MM.1S (cell line): ENCODE results near the gene VEGFB.
A peak's percentile ranks its signal among the peaks of the same experiment; 100 is the strongest.

ENCODE experiments used
- DNase-seq: peaks from one replicate; pipeline ENCODE4 v3.0.0-alpha.2; 2015
- H2AFZ ChIP-seq: fragments of 300-600 bp; sonication (generic); 2 replicates; pipeline ENCODE4 v1.6.0; 2016; ENCODE audit warnings: antibody characterized with exemption, low read length
- H3F3A ChIP-seq: fragments of 300-600 bp; sonication (generic); 2 replicates; pipeline ENCODE4 v1.6.1; 2016; ENCODE audit warnings: mild to moderate bottlenecking, antibody characterized with exemption, low read length, moderate library complexity, mixed read lengths; ENCODE audit not compliant: insufficient read depth
- H3K27ac ChIP-seq: fragments of 300-600 bp; sonication (generic); 2 replicates; pipeline ENCODE4 v1.5.1; 2016; ENCODE audit warnings: mild to moderate bottlenecking, low read length
- H3K27me3 ChIP-seq: fragments of 300-600 bp; sonication (generic); replicated peaks from 2 replicates; pipeline ENCODE4 v1.6.0; 2016; ENCODE audit warnings: low read length; ENCODE audit not compliant: insufficient read depth
- H3K36me3 ChIP-seq: fragments of 300-600 bp; sonication (generic); replicated peaks from 2 replicates; pipeline ENCODE4 v1.6.1; 2016; ENCODE audit warnings: mild to moderate bottlenecking, low read length, mixed read lengths; ENCODE audit not compliant: insufficient read depth
- H3K4me1 ChIP-seq: fragments of 300-600 bp; sonication (generic); 2 replicates; pipeline ENCODE4 v1.6.1; 2016; ENCODE audit warnings: low read length, mixed read lengths
- H3K4me2 ChIP-seq: fragments of 300-600 bp; sonication (generic); 2 replicates; pipeline ENCODE4 v1.6.0; 2016; ENCODE audit warnings: low read depth, low read length
- H3K4me3 ChIP-seq: fragments of 300-600 bp; sonication (generic); 2 replicates; pipeline ENCODE4 v1.5.1; 2016; ENCODE audit warnings: low read length, mixed read lengths
- H3K79me2 ChIP-seq: fragments of 300-600 bp; sonication (generic); 2 replicates; pipeline ENCODE4 v1.6.1; 2016; ENCODE audit warnings: mixed run types, low read length, mixed read lengths
- H3K9ac ChIP-seq: fragments of 300-600 bp; sonication (generic); 2 replicates; pipeline ENCODE4 v1.6.1; 2016; ENCODE audit warnings: low read length, mixed read lengths
- H3K9me2 ChIP-seq: fragments of 300-600 bp; sonication (generic); replicated peaks from 2 replicates; pipeline ENCODE4 v1.6.1; 2016; ENCODE audit warnings: mild to moderate bottlenecking, low read length, mixed read lengths; ENCODE audit not compliant: insufficient read depth
- H3K9me3 ChIP-seq: fragments of 300-600 bp; sonication (generic); replicated peaks from 2 replicates; pipeline ENCODE4 v1.6.1; 2016; ENCODE audit warnings: mild to moderate bottlenecking, low read length, mixed read lengths; ENCODE audit not compliant: insufficient read depth
- H4K20me1 ChIP-seq: fragments of 300-600 bp; sonication (generic); 2 replicates; pipeline ENCODE4 v1.6.1; 2016; ENCODE audit warnings: mild to moderate bottlenecking, low read length, moderate library complexity, mixed read lengths; ENCODE audit not compliant: insufficient read depth
- CTCF ChIP-seq: fragments of 300-600 bp; sonication (generic); IDR thresholded peaks from 2 replicates; pipeline ENCODE4 v1.5.1; 2016; ENCODE audit warnings: antibody characterized with exemption, low read length, mixed read lengths
- EZH2 ChIP-seq: fragments of 300-600 bp; sonication (generic); optimal IDR thresholded peaks from 2 replicates; pipeline ENCODE3; 2017; ENCODE audit warnings: low read depth, mild to moderate bottlenecking, antibody characterized with exemption, low read length, mixed read lengths
- EZH2phosphoT487 ChIP-seq: fragments of 300-600 bp; sonication (generic); IDR thresholded peaks from 2 replicates; pipeline ENCODE4 v1.6.1; 2018; ENCODE audit warnings: antibody characterized with exemption, low read length

Gene VEGFB

DNA sequence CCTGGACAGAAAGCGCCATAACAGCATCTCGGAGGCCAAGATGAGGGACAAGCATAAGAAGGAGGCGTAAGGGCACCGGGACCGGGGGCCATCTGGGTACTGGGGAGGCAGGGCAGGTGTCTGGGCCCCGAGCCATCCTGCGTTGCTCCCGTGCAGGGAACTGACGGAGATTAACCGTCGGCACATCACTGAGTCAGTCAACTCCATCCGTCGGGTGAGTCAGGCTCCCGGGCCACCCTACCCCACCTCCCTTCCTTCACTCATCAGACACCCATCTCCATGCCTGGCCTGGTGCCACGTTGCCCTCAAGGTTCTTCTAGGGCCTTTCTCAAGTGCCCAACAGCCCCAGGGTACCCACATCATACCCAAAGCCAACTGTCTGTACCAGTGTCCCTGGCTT lies 32.0 kb downstream of the VEGFB start:
- H3K36me3 ChIP-seq, result no peaks in the 10 kb centered on the region

DNA sequence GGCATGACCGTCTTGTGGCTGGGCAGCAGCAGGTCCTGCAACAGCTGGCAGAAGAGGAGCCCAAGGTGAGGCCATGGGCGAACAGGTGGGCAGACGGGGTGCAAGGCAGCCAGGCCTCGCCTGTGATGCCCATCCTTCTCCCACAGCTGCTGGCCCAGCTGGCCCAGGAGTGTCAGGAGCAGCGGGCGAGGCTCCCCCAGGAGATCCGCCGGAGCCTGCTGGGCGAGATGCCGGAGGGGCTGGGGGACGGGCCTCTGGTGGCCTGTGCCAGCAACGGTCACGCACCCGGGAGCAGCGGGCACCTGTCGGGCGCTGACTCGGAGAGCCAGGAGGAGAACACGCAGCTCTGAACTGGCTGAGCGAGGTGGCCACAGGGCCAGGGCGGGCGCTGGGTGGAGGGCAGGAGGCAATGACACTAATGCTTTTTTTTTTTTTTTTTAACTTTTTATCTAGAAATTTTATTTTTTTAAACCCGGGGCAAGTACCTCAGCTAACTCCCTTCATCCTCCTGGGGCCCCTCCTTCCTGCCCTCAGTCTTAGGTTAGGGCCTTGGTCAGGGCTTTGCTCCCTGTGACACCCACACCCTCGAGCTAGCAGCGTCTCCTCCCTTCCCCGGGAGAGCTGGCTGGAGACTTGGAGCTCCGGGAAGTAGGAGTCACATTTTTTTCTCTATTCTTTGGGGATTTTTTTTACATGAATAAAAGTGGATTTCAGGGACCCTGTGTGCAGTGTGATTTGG lies 33.0 kb downstream of the VEGFB start:
- H3F3A ChIP-seq, result peaks cover 23% of the 10 kb centered on the region
- peaks cover 7% of the 10 kb centered on the region; the same call in 1 of the 2 replicates for H3K79me2 ChIP-seq
- H3K4me2 ChIP-seq, result no peak overlapping the region
- no peak overlapping the region for H3K4me3 ChIP-seq
- H3K27ac ChIP-seq, result no peak overlapping the region
- no peak overlapping the region for H2AFZ ChIP-seq
- H3K9ac ChIP-seq, result no peak overlapping the region
- TF ChIP-seq CTCF (no peak), EZH2phosphoT487 (no peak), EZH2 (no peak)
- DNase-seq, result no peak
- H3K9me2 ChIP-seq, result no peaks in the 10 kb centered on the region
- no peaks in the 10 kb centered on the region for H3K36me3 ChIP-seq
- no peaks in the 10 kb centered on the region for H4K20me1 ChIP-seq
- no peaks in the 10 kb centered on the region for H3K27me3 ChIP-seq
- no peaks in the 10 kb centered on the region for H3K9me3 ChIP-seq
- H3K4me1 ChIP-seq, result 0 out of 2 replicates have a peak, but pooled peaks cover 5% of the 10 kb centered on the region

More for the DNA sequence above, 32.0 kb downstream of the VEGFB start:
- no peak overlapping the region for H3K27ac ChIP-seq
- H4K20me1 ChIP-seq, result no peaks in the 10 kb centered on the region
- H3K4me2 ChIP-seq, result no peak overlapping the region
- H3K9me2 ChIP-seq, result no peaks in the 10 kb centered on the region
- peaks cover under 1% of the 10 kb centered on the region; the same call in 1 of the 2 replicates for H3K79me2 ChIP-seq
- H2AFZ ChIP-seq, result no peak overlapping the region
- no peak for TF ChIP-seq CTCF
- TF ChIP-seq EZH2phosphoT487, result no peak
- TF ChIP-seq EZH2, result no peak
- no peak overlapping the region for H3K9ac ChIP-seq
- H3F3A ChIP-seq, result peaks cover 16% of the 10 kb centered on the region
- no peaks in the 10 kb centered on the region for H3K27me3 ChIP-seq
- H3K4me1 ChIP-seq, result no peaks in the 10 kb centered on the region
- DNase-seq, result no peak
- no peaks in the 10 kb centered on the region for H3K9me3 ChIP-seq
- H3K4me3 ChIP-seq, result no peak overlapping the region

DNA sequence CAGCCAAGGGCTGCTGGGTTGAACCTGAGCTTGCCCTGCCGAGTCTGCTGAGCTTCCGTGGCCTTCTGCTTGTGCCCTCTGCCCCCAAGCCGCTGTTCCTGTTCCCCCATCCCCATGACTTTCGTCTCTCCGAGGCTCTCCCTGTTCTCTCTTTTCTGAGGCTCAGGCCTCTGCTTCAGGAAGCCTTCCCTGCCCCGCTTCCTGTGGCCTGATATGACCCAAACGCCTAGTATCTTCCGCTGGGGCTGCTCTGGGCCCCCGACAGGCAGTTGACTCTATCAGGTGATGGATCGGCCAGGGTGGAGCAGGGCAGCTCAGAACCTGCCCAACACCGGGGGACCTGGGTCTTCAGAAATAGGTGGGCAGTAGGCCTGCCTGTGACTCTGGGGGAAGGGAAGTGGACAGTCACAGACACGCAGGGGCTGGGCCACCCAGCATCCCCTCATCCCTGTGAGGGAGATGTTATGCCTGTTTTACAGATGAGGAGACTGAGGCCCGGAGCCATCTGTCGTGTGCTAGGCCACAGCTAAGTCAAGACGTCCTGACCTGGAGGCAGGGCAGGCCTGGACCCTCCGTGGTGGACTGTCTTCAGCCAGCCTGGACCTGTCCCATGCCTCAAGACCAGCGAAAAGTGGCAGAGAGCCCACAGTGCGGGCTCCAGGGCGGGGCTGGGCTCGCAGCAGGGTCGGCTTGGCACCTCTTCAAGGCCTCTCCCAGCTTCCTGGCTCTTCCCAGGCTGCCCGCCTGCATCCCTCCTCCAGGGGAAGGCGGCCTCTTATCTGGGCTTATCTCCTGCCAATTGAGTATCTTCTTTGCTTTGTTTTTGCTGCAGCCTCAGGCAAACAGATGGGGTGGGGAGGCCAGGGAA lies 33.9 kb downstream of the VEGFB start:
- Histone ChIP-seq H3K36me3 (no peaks in the 10 kb centered on the region), H3K9ac (peak overlapping the region; percentile 84; the same call in 1 of the 2 replicates)
- TF ChIP-seq EZH2 (no peak), CTCF (no peak), EZH2phosphoT487 (no peak)

More for the DNA sequence above, 33.9 kb downstream of the VEGFB start:
- H3K4me3 ChIP-seq, result peak overlapping the region; percentile 80
- H3F3A ChIP-seq, result peaks cover 26% of the 10 kb centered on the region
- H3K4me2 ChIP-seq, result peak overlapping the region; percentile 83
- H3K9me3 ChIP-seq, result no peaks in the 10 kb centered on the region
- no peaks in the 10 kb centered on the region for H4K20me1 ChIP-seq
- H3K27ac ChIP-seq, result peak overlapping the region; percentile 83; the same call in 1 of the 2 replicates
- peak overlapping the region; percentile 73; the same call in 1 of the 2 replicates for H2AFZ ChIP-seq
- 0 out of 2 replicates have a peak, but pooled peaks cover 5% of the 10 kb centered on the region for H3K4me1 ChIP-seq
- no peaks in the 10 kb centered on the region for H3K27me3 ChIP-seq
- peaks cover 11% of the 10 kb centered on the region; the same call in 1 of the 2 replicates for H3K79me2 ChIP-seq
- H3K9me2 ChIP-seq, result no peaks in the 10 kb centered on the region
- DNase-seq, result no peak
